ENCODE measurements around the gene HDGFL1.

Gene HDGFL1

DNA sequence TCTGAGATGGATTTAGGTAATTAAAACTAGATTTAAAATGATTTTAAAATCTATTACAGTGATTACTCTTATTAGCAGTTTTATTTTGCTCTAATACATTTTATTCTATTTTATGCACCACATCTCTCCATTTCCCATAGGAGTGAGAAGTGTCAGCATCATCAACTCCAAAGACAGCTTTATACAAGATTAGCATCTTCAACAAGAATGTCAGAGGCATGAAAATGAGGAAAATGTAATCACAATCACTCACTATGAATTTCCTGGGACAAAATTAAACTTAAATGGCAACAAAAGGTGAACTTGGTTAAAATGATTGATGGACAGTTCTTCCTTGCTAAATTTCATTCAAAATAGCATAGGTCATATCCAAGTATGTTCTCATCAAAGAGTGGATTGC, 19.8 kb downstream of the HDGFL1 start:
- DNase-seq (ENCODE audit: low read depth in 1 of 2, low spot score in 1 of 2): no peak
- no peaks in the 10 kb centered on the region for H3K27me3 ChIP-seq (ENCODE audit: insufficient read depth, poor library complexity, severe bottlenecking)
- no peak overlapping the region for H3K27ac ChIP-seq (replicated peaks)
- H3K4me3 ChIP-seq (replicated peaks; ENCODE audit: insufficient read depth, low read length): no peak overlapping the region
- TF ChIP-seq POLR2AphosphoS5 (IDR thresholded peaks at IDR 0.05; ENCODE audit: low read depth) (no peak), GABPA (IDR thresholded peaks at IDR 0.05; ENCODE audit: low read depth) (no peak), CTCF (IDR thresholded peaks at IDR 0.05; ENCODE audit: insufficient read depth, low read length) (no peak), SPI1 (IDR thresholded peaks at IDR 0.05; ENCODE audit: borderline replicate concordance, low read depth) (no peak)
- TF ChIP-seq, protein P1, sequence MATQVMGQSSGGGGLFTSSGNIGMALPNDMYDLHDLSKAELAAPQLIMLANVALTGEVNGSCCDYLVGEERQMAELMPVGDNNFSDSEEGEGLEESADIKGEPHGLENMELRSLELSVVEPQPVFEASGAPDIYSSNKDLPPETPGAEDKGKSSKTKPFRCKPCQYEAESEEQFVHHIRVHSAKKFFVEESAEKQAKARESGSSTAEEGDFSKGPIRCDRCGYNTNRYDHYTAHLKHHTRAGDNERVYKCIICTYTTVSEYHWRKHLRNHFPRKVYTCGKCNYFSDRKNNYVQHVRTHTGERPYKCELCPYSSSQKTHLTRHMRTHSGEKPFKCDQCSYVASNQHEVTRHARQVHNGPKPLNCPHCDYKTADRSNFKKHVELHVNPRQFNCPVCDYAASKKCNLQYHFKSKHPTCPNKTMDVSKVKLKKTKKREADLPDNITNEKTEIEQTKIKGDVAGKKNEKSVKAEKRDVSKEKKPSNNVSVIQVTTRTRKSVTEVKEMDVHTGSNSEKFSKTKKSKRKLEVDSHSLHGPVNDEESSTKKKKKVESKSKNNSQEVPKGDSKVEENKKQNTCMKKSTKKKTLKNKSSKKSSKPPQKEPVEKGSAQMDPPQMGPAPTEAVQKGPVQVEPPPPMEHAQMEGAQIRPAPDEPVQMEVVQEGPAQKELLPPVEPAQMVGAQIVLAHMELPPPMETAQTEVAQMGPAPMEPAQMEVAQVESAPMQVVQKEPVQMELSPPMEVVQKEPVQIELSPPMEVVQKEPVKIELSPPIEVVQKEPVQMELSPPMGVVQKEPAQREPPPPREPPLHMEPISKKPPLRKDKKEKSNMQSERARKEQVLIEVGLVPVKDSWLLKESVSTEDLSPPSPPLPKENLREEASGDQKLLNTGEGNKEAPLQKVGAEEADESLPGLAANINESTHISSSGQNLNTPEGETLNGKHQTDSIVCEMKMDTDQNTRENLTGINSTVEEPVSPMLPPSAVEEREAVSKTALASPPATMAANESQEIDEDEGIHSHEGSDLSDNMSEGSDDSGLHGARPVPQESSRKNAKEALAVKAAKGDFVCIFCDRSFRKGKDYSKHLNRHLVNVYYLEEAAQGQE (IDR thresholded peaks at IDR 0.05; ENCODE audit: insufficient replicate concordance, low read depth): no peak

- Histone ChIP-seq H3K27me3 (ENCODE audit: insufficient read depth, poor library complexity, severe bottlenecking) (no peaks in the 10 kb centered on the region), H3K4me3 (replicated peaks; ENCODE audit: insufficient read depth, low read length) (no peak overlapping the region), H3K27ac (replicated peaks) (no peak overlapping the region)
- no peak for TF ChIP-seq GABPA (IDR thresholded peaks at IDR 0.05; ENCODE audit: low read depth)
- no peak for DNase-seq (ENCODE audit: low read depth in 1 of 2, low spot score in 1 of 2)
Measured at GRCh38 chr6:22590423-22590822, 21.1 kb downstream of the HDGFL1 start.

DNA sequence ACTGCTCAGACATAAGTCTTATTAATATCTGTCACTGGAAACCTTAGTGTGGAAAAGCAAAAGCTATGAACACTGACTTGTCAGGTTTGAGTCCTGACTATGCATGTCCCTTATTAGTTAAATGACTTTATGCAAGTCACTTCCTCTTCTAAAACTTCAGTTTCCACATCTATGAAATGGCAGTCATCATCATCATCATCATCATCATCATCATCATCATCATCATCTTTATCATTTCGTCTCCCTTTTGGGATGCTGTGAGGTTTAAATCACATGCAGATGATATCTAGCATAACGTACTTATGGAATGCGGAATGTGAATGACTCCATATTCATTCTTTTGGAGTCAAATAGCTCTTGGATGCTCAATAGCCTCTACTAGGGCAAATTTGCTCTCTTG, 24.5 kb downstream of the HDGFL1 start:
- no peak overlapping the region for H3K27ac ChIP-seq (replicated peaks)
- H3K27me3 ChIP-seq (ENCODE audit: insufficient read depth, poor library complexity, severe bottlenecking): no peaks in the 10 kb centered on the region
- TF ChIP-seq GABPA (IDR thresholded peaks at IDR 0.05; ENCODE audit: low read depth) (no peak), SPI1 (IDR thresholded peaks at IDR 0.05; ENCODE audit: borderline replicate concordance, low read depth) (no peak), CTCF (IDR thresholded peaks at IDR 0.05; ENCODE audit: insufficient read depth, low read length) (no peak), POLR2AphosphoS5 (IDR thresholded peaks at IDR 0.05; ENCODE audit: low read depth) (no peak)
- TF ChIP-seq, protein P1 (IDR thresholded peaks at IDR 0.05; ENCODE audit: insufficient replicate concordance, low read depth): no peak
- no peak for DNase-seq (ENCODE audit: low read depth in 1 of 2, low spot score in 1 of 2)
- H3K4me3 ChIP-seq (replicated peaks; ENCODE audit: insufficient read depth, low read length): no peak overlapping the region

DNA sequence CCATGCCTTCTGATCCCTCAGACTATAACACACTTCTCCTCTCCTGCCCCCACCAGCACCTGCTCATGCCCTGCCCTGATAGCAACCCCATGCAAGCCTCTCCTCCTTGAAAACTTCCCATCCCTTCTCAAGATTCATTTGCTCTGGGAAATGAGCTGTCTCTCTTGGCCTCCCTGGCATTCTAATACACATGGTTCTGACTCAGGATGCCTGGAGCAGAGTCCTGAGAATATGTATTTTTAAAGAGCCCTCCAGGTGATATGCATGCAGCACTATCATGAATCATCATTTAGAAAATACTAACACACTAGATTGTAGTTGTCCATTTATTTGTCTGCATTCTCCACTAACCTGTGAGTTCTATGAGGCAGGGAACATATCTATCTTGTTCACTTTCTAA, 26.6 kb downstream of the HDGFL1 start:
- Histone ChIP-seq H3K27me3 (ENCODE audit: insufficient read depth, poor library complexity, severe bottlenecking) (no peaks in the 10 kb centered on the region), H3K4me3 (replicated peaks; ENCODE audit: insufficient read depth, low read length) (no peak overlapping the region), H3K27ac (replicated peaks) (no peak overlapping the region)
- DNase-seq (ENCODE audit: low read depth in 1 of 2, low spot score in 1 of 2): no peak
- no peak for TF ChIP-seq SPI1 (IDR thresholded peaks at IDR 0.05; ENCODE audit: borderline replicate concordance, low read depth)
- no peak for TF ChIP-seq CTCF (IDR thresholded peaks at IDR 0.05; ENCODE audit: insufficient read depth, low read length)
- TF ChIP-seq, protein P1 (IDR thresholded peaks at IDR 0.05; ENCODE audit: insufficient replicate concordance, low read depth): no peak
- TF ChIP-seq POLR2AphosphoS5 (IDR thresholded peaks at IDR 0.05; ENCODE audit: low read depth): no peak
- TF ChIP-seq GABPA (IDR thresholded peaks at IDR 0.05; ENCODE audit: low read depth): no peak
